Activated T-cell treated with anti-CD3 and anti-CD28 coated beads, Interleukin-2, amount 50 U/mL, for 24 hours (primary cell): ENCODE data around the gene NFIB.

Experiments
- DNase-seq: peaks from one replicate; pipeline ENCODE4 v3.0.0-alpha.2; 2020
- H3K27ac Mint-ChIP-seq: 2 replicates; pipeline ENCODE4 v1.8.0; 2020; ENCODE audit warnings: mild to moderate bottlenecking, mixed read lengths
- H3K27me3 Mint-ChIP-seq: 2 replicates; pipeline ENCODE4 v1.8.0; 2020; ENCODE audit warnings: mixed read lengths
- H3K36me3 Mint-ChIP-seq: 2 replicates; pipeline ENCODE4 v1.8.0; 2020; ENCODE audit warnings: low read depth, mixed read lengths
- H3K4me1 Mint-ChIP-seq: 2 replicates; pipeline ENCODE4 v1.8.0; 2020; ENCODE audit warnings: low read depth, mixed read lengths
- H3K4me3 Mint-ChIP-seq: 2 replicates; pipeline ENCODE4 v1.8.0; 2020; ENCODE audit warnings: mild to moderate bottlenecking, moderate library complexity, mixed read lengths
- H3K9me3 Mint-ChIP-seq: 2 replicates; pipeline ENCODE4 v1.8.0; 2020; ENCODE audit warnings: mixed read lengths

Gene NFIB

DNA sequence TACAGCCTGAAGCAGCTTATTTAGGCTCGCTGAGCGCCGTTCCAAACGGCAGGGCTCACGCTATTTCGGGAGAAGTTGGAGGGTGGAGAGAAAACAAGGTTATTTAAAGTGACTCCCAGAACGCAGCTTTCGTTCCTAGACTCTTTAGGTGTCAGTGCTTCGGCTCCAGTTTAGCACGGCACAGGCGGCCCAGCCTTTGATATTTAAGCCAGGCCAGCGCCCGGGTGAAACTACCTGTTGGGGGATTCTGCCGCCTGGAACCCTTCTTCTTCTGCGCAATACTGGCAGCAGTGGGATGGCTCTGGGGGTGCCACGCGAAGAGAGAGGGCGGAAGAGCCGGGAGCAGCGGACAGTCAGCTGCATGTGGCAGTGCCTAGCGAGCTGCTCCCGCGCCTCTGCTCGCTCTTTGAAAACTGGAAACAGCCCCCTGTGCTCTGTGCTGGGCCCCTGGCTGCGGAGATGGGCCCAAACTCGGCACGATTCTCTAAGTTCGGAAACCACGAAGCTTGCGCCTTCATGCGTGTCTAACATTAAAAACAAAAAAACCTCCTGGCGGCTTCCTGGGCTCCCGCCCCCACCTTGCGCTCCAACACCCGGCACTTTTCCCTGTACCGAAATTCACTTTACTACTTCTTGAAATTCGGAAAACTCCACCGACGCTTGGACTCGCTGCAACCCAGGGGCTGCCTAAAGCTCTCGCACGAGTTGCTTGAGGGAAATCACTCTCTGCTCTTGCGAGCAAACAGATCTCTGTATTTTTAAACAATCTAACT is 34.6 kb upstream of the NFIB start:
- peaks cover 23% of the 10 kb centered on the region for H3K4me1 Mint-ChIP-seq
- H3K27ac Mint-ChIP-seq, result no peak overlapping the region
- H3K9me3 Mint-ChIP-seq, result no peaks in the 10 kb centered on the region
- H3K27me3 Mint-ChIP-seq, result peaks cover 64% of the 10 kb centered on the region
- no peak for DNase-seq
- no peaks in the 10 kb centered on the region for H3K36me3 Mint-ChIP-seq
- no peak overlapping the region for H3K4me3 Mint-ChIP-seq

DNA sequence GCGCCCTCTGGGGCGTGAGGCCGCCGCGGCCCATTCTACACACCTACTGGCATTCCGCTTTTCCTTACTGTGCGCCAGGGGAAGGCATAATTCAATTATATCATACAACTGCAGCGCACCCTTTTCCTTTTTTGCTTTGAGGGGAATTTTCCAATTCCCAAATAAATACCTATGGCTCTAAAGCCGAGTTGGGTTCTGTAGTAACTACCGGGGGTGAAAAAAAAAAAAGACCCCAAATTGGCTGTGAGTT is 34.1 kb upstream of the NFIB start:
- no peak for DNase-seq
- Mint-ChIP-seq H3K36me3 (no peaks in the 10 kb centered on the region), H3K27ac (no peak overlapping the region), H3K4me3 (no peak overlapping the region), H3K27me3 (peaks cover 59% of the 10 kb centered on the region), H3K9me3 (no peaks in the 10 kb centered on the region), H3K4me1 (peaks cover 22% of the 10 kb centered on the region)

DNA sequence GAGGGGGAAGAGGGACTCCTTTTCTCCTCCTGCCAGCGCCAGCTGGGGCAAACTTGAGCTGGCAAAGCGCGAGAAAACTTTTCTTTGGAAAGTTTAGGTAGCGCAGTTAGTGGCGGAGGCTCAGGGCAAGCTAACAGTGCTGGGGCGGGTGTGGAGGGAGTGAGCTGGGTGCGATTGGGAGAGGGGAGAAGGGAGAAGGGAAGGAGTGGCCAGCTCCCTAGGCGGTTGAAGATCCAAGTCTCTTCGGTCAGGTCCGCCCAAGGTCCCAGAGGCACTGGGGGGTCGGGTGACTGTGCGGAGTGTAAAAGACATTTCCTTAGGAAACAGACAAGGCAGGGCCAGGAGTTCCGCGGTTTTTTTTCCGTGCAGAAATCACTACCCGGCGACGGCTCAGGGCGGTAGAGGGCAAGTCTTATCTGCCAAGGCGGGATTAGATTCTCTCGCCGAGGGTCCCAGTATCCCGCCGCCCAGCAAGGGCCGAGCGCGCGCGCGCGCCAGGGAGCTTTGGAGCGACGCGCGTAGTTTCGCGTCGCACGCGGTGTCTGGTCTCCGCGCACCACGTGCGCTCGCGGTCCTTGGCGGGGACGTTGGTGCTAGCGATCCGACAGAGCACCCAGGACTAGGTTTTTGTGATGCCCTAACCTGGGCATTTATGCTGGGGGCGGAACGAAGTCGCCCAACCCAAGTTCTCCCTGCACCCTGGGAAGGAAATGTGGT is 33.6 kb upstream of the NFIB start:
- H3K9me3 Mint-ChIP-seq, result no peaks in the 10 kb centered on the region
- H3K27ac Mint-ChIP-seq, result no peak overlapping the region
- no peaks in the 10 kb centered on the region for H3K36me3 Mint-ChIP-seq
- no peak overlapping the region for H3K4me3 Mint-ChIP-seq
- DNase-seq, result no peak
- H3K27me3 Mint-ChIP-seq, result peaks cover 54% of the 10 kb centered on the region
- peaks cover 22% of the 10 kb centered on the region for H3K4me1 Mint-ChIP-seq

DNA sequence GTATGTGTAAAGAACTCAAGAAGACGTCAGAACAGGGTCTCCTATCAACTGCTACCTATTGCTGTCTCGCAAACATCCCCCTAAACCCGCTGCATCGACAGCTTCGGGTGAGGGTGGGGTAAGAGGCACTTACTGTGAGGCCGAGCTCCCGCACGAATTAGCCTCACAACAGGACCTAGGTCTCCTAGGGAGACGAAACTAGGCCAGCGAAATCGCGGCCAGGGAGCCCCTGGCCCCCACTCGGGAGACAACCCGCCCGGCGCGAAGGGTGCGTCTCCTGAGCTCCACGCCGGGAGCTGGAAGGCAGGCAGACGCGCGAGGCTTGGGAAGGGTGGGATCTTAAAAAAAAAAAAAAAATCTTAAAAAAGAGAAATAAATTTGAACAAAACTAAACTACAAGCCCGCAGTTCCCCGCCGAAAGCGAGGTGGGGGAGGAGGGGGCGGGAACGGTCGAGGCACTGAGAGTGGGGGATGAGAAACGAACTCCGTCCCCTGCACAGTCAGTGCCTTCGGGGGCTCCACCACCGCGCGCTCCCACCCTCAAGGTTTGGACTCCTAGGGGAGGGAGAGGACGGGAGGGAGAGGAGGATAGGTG is 33.0 kb upstream of the NFIB start:
- Mint-ChIP-seq H3K27me3 (peaks cover 49% of the 10 kb centered on the region), H3K4me1 (peaks cover 22% of the 10 kb centered on the region), H3K27ac (no peak overlapping the region), H3K9me3 (no peaks in the 10 kb centered on the region), H3K4me3 (no peak overlapping the region), H3K36me3 (no peaks in the 10 kb centered on the region)
- no peak for DNase-seq

DNA sequence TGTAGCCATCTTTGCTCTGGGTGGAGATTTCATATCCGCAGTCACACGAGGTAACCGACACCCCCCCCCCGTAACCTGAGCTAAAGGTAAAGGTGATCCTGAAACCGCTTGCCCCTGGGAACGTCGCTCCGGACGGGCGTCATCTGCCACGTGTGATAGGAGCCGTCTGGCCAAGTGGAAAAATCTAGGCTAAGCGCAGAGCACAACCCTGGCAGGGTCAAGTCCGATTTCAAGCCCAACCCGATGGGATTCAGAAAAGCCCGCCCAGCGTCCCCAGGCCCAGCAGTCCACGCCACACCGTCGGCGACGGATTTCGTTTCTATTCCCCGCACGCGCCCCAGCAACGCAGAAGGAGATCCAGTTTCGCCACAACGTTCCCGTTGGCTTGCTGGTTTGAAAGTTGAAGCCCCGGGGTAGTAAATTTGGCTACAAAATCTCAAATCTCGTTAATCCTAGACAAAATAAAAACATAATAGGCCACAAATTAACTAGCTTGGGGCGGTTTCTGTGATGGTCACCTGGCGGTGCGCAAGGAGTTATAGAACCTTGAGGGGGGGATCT is 32.4 kb upstream of the NFIB start:
- Mint-ChIP-seq H3K27ac (no peak overlapping the region), H3K4me3 (no peak overlapping the region), H3K9me3 (no peaks in the 10 kb centered on the region), H3K27me3 (peaks cover 43% of the 10 kb centered on the region), H3K36me3 (no peaks in the 10 kb centered on the region), H3K4me1 (peaks cover 22% of the 10 kb centered on the region)
- no peak for DNase-seq

DNA sequence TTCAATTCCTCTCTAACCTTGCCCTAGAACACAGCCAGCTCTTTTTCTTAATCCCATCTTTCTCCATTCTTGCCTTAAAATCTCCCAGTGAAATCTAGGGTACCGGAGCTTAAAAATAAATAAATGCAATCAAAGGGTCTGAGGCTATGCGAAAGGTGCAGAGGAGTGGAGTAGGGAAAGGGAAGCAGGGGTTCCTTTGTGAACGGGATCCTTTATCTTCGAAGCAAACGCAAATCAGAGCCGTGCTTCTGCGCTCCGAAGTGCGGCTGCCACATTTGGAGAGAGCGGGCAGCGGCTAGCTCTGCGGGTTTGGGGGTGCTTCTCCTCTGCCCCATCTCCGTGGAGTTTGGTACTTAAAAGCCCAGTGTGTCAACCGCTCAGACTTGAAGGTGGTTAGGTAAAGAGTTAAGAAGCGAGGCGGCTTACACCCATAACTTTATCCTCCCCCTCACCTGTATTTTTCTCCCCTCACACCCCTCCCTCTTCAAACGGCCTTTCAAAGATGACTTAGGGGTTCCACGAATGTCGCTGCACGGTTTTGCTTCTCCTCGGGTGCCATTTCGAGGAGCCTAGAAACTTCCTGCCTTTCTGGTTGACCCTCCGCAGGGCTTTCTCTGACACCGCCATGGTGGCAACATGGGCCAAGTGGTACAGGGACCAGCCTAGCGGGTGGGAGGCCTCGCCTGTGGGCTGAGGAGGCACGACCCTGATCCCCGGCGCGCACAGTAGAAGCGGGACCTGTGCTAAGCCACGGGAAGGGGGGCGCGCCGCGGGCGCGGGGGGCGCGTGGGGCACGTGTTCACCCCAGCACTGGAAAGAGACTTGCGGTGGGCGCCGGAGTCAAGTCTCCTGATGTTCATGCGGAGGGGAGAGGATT is 31.7 kb upstream of the NFIB start:
- Mint-ChIP-seq H3K9me3 (no peaks in the 10 kb centered on the region), H3K27me3 (peaks cover 36% of the 10 kb centered on the region), H3K4me3 (no peak overlapping the region), H3K36me3 (no peaks in the 10 kb centered on the region), H3K4me1 (peaks cover 22% of the 10 kb centered on the region), H3K27ac (no peak overlapping the region)
- DNase-seq, result no peak

DNA sequence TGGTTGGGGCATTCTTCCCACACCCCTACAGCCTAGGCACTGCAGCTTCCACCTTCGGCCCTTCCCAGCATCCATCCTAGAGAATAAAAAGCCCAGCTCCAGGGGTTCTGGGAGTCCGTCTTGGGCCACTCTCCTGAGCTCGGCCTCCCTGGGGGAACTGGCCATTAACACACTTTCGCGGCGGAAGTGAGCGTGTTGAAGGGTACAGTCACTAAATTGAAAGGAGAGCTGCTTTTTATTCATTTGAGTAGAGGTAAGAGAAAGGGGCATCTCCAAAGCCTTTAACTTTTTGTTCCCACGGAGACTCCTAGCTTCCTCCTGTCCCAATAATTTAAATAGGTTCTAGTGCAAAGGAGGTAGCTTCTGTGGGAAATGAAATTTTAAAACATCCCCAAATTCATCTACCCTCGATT is 31.0 kb upstream of the NFIB start:
- Mint-ChIP-seq H3K4me1 (peaks cover 22% of the 10 kb centered on the region), H3K4me3 (no peak overlapping the region), H3K27me3 (peaks cover 32% of the 10 kb centered on the region), H3K36me3 (no peaks in the 10 kb centered on the region), H3K27ac (no peak overlapping the region), H3K9me3 (no peaks in the 10 kb centered on the region)
- DNase-seq, result no peak

DNA sequence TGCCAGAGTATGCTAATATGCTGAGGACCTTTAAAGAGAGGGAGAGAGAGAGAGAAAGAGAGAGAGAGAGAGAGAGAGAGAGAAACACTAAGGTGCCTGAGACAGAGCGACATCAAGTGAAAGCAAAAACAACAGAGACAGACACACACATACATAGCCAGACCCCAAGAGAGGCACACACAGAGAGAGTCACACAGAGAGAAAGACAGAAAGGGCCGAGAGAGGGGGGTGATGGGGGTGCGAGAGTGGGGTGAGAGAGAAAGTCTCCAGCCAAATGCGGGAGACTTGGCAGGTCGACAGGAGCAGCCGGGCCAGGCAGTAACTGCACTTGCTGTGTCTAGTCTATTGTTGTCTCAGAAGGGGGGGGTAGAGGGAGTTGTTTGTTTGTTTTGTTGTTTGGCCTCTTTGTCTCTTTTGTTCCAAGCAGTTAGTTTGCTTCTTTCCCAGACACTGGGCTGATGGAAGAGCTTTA is 30.1 kb upstream of the NFIB start:
- H3K4me3 Mint-ChIP-seq, result no peak overlapping the region
- no peaks in the 10 kb centered on the region for H3K36me3 Mint-ChIP-seq
- no peak for DNase-seq
- peaks cover 22% of the 10 kb centered on the region for H3K4me1 Mint-ChIP-seq
- no peaks in the 10 kb centered on the region for H3K9me3 Mint-ChIP-seq
- H3K27ac Mint-ChIP-seq, result no peak overlapping the region
- peaks cover 29% of the 10 kb centered on the region for H3K27me3 Mint-ChIP-seq

DNA sequence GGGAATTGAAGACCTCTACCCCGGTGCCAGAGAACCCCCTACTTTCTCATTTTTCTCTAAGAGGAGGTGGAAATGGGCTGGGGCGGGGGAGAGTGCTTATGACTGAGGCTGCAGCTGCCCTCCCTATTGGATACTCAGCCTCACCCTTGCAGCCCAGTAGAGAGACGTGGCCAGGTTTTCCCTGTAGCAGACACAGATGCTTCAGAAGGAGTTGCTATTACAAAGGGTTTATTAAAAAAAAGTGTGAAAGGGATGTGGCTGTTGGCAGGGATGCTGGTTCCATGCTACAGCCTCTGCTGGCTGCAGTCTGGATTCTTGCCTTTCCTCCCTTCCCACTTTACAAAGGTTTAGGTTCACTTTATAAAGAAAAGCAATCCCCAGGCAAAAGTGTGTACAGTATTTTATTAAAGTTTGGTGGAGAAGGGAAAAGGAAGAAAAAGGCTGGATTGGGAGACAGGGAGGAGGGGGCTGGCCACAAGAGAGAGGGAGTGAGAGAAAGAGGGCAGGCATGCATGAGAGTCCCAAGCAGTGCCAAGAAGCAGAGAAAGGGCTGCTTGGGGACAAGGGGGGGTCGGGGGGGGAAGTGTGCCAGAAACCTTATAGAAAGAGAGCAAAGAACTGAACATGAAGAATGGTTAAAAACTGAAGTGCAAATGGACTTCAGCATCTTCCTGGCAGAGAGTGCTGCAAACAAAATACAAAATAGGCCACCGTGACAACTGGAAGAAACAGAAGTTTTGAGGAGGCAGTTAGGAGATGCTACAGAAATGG is 29.5 kb upstream of the NFIB start:
- H3K27ac Mint-ChIP-seq, result no peak overlapping the region
- H3K4me1 Mint-ChIP-seq, result peaks cover 16% of the 10 kb centered on the region
- no peak for DNase-seq
- H3K9me3 Mint-ChIP-seq, result no peaks in the 10 kb centered on the region
- peaks cover 29% of the 10 kb centered on the region for H3K27me3 Mint-ChIP-seq
- H3K4me3 Mint-ChIP-seq, result no peak overlapping the region
- H3K36me3 Mint-ChIP-seq, result no peaks in the 10 kb centered on the region

DNA sequence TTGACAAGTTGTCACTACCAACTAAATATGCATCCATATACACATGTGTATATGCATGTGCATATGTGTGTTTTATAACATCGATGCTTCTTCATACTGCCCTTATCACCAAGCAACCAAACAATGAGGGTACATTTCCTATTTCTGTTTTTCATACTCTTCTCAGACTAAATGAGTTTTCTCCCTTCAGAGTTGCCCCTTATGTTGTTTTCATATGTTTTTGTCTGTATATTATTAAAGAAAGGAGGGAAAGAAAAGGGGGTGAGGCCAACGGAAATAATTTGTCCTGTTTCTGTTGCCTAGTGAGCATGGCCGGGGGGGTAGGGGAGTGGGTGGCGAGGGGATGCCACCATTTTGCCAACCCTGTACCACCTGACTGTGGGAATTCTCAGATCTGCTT is 28.8 kb upstream of the NFIB start:
- peaks cover 11% of the 10 kb centered on the region for H3K4me1 Mint-ChIP-seq
- DNase-seq, result no peak
- H3K36me3 Mint-ChIP-seq, result no peaks in the 10 kb centered on the region
- peaks cover 27% of the 10 kb centered on the region for H3K27me3 Mint-ChIP-seq
- no peak overlapping the region for H3K27ac Mint-ChIP-seq
- no peak overlapping the region for H3K4me3 Mint-ChIP-seq
- H3K9me3 Mint-ChIP-seq, result no peaks in the 10 kb centered on the region

DNA sequence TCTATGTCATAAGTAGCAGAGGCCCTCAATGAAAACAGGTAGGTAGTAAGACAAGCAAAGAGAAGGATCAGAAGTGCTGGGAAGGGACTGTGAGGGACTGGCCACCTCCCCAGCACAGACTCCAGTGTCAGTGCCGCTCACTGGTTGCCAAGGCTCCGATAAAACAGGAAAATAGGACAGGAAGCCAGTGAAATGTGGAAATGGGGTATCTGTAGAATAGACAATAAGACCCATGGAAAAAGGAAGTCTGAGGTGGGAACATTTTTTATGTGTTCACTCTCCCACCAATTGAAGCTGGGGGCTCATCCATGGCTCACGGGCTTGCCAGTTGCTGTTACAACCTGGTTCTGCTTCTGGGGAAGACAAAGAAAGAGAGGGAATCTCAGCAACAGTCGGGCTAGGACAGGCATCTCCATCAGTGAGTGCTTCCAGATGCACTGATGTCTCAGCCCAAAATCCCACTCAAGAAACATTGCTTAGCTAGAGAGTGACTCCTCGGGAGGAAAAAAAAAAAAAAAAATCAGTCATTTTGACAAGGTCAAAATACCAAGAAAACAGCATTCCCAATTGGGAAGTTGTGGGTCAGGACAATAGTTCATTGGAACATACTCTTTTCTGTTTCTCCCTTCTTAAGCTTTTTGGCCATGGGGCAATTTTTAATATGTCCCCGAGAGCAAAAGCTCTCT is 27.6 kb upstream of the NFIB start:
- Mint-ChIP-seq H3K36me3 (no peaks in the 10 kb centered on the region), H3K27ac (no peak overlapping the region), H3K27me3 (peaks cover 29% of the 10 kb centered on the region), H3K9me3 (no peaks in the 10 kb centered on the region), H3K4me3 (no peak overlapping the region), H3K4me1 (peaks cover 8% of the 10 kb centered on the region)
- DNase-seq, result no peak

DNA sequence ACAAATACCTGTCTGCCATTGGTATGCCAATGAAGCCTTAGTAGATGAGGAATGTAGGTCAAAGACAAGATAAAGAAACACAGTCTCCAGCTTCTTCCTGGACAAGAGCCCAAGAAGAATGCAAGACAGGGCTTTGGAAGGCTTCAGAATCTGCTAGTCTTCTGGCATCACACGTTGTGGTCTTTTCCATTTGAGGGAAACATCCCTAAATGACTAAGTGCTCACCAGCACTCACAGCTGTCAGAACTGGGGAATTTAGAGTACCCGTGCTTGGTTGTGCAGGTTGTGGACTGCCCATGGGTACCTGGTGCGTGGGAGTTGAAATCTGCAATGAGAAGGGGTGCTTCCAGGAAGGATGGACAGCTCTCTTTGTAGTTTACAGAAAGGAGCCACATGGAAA is 27.1 kb upstream of the NFIB start:
- no peaks in the 10 kb centered on the region for H3K36me3 Mint-ChIP-seq
- H3K4me1 Mint-ChIP-seq, result peaks cover 7% of the 10 kb centered on the region
- no peak overlapping the region for H3K4me3 Mint-ChIP-seq
- no peak for DNase-seq
- H3K27ac Mint-ChIP-seq, result no peak overlapping the region
- H3K9me3 Mint-ChIP-seq, result no peaks in the 10 kb centered on the region
- H3K27me3 Mint-ChIP-seq, result peaks cover 31% of the 10 kb centered on the region

DNA sequence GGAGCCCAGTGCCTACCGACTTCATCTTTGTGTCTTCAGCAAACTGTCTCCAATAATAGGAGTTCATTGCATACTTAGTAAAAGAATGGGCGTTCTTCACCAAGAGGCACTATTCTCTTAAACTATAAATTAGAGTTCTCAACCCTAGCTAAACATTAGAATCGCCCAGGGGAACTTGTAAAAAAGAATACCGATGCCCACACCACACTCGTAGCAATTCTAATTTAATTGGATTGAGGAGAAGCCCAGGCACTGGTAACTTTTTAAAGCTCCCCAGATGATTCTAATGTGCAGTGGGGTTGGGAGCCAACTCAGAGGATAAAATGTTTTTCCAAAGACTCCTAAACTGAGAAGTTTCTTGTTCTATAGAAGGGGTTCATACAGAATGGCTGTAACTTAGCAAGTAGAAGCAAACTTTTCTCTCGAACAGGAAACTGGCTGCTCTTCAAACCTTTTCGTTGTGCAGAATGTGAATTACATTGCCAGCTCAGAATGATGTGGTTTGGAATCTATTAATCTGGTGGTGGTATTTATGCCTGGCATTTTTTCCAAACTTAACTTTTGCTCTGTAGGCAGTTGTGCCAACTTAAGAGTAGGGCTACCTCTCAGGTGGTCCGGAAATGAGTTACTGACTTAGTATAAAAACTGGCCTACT is 26.4 kb upstream of the NFIB start:
- no peak overlapping the region for H3K27ac Mint-ChIP-seq
- H3K27me3 Mint-ChIP-seq, result peaks cover 34% of the 10 kb centered on the region
- H3K36me3 Mint-ChIP-seq, result no peaks in the 10 kb centered on the region
- no peak overlapping the region for H3K4me3 Mint-ChIP-seq
- peaks cover 2% of the 10 kb centered on the region for H3K4me1 Mint-ChIP-seq
- H3K9me3 Mint-ChIP-seq, result no peaks in the 10 kb centered on the region
- no peak for DNase-seq
